ENCODE results near the gene CMIP.

CMIP gene

GRCh38 chr16:81700071-81700779 is 255.6 kb downstream of the CMIP start:
- Histone ChIP-seq H3K9ac (no peak overlapping the region), H2AFZ (no peak overlapping the region), H3K27ac (no peak overlapping the region), H3K27me3 (ENCODE audit: control insufficient read depth, insufficient read depth, low read length) (no peaks in the 10 kb centered on the region), H3K36me3 (ENCODE audit: control insufficient read depth, insufficient read depth, low read length) (no peaks in the 10 kb centered on the region), H3K9me3 (ENCODE audit: control insufficient read depth, low read length) (no peaks in the 10 kb centered on the region), H3K4me3 (ENCODE audit: low read depth, low read length) (no peak overlapping the region), H3K4me1 (no peaks in the 10 kb centered on the region), H3K4me2 (ENCODE audit: low read length) (no peak overlapping the region), H3K79me2 (no peaks in the 10 kb centered on the region)
- TF ChIP-seq CTCF (IDR thresholded peaks at IDR 0.05), result no peak

GRCh38 chr16:81700780-81701165 is 256.2 kb downstream of the CMIP start:
- no peak for TF ChIP-seq CTCF (IDR thresholded peaks at IDR 0.05)
- no peak overlapping the region for H3K4me3 ChIP-seq (ENCODE audit: low read depth, low read length)
- no peaks in the 10 kb centered on the region for H3K4me1 ChIP-seq
- no peaks in the 10 kb centered on the region for H3K9me3 ChIP-seq (ENCODE audit: control insufficient read depth, low read length)
- H3K79me2 ChIP-seq, result no peaks in the 10 kb centered on the region
- H3K27ac ChIP-seq, result no peak overlapping the region
- H3K27me3 ChIP-seq (ENCODE audit: control insufficient read depth, insufficient read depth, low read length), result no peaks in the 10 kb centered on the region
- H3K4me2 ChIP-seq (ENCODE audit: low read length), result no peak overlapping the region
- no peaks in the 10 kb centered on the region for H3K36me3 ChIP-seq (ENCODE audit: control insufficient read depth, insufficient read depth, low read length)
- H2AFZ ChIP-seq, result no peak overlapping the region
- H3K9ac ChIP-seq, result no peak overlapping the region

- Histone ChIP-seq H3K9ac (no peak overlapping the region), H3K27me3 (ENCODE audit: control insufficient read depth, insufficient read depth, low read length) (no peaks in the 10 kb centered on the region), H3K4me1 (no peaks in the 10 kb centered on the region), H3K79me2 (no peaks in the 10 kb centered on the region), H3K27ac (no peak overlapping the region), H3K36me3 (ENCODE audit: control insufficient read depth, insufficient read depth, low read length) (no peaks in the 10 kb centered on the region), H3K4me2 (ENCODE audit: low read length) (no peak overlapping the region), H3K9me3 (ENCODE audit: control insufficient read depth, low read length) (no peaks in the 10 kb centered on the region), H2AFZ (no peak overlapping the region), H3K4me3 (ENCODE audit: low read depth, low read length) (no peak overlapping the region)
- no peak for TF ChIP-seq CTCF (IDR thresholded peaks at IDR 0.05)
Measured at GRCh38 chr16:81701296-81701970, 256.8 kb downstream of the CMIP start.

- H3K79me2 ChIP-seq, result no peaks in the 10 kb centered on the region
- H3K4me2 ChIP-seq (ENCODE audit: low read length), result no peak overlapping the region
- TF ChIP-seq CTCF (IDR thresholded peaks at IDR 0.05), result no peak
- no peak overlapping the region for H3K27ac ChIP-seq
- H3K9me3 ChIP-seq (ENCODE audit: control insufficient read depth, low read length), result no peaks in the 10 kb centered on the region
- H3K36me3 ChIP-seq (ENCODE audit: control insufficient read depth, insufficient read depth, low read length), result no peaks in the 10 kb centered on the region
- no peak overlapping the region for H2AFZ ChIP-seq
- H3K9ac ChIP-seq, result no peak overlapping the region
- no peaks in the 10 kb centered on the region for H3K27me3 ChIP-seq (ENCODE audit: control insufficient read depth, insufficient read depth, low read length)
- H3K4me3 ChIP-seq (ENCODE audit: low read depth, low read length), result no peak overlapping the region
- no peaks in the 10 kb centered on the region for H3K4me1 ChIP-seq
Measured at GRCh38 chr16:81702506-81702905, 257.9 kb downstream of the CMIP start.

All from parathyroid adenoma (tissue), 2 donors.